ENCODE measurements around the gene ATP5ME.
"Not testable (repeated sequence)": the region's sequence is repeated elsewhere in the genome, so short reads cannot be mapped to it uniquely, and the experiment has no call there.

ATP5ME gene

GRCh38 chr4:704971-705277 is 30.8 kb upstream of the ATP5ME start:
- no peak for DNase-seq (ENCODE audit: low read depth in 2 of 2)

- DNase-seq (ENCODE audit: low read depth in 2 of 2) = no peak
These were observed 30.3 kb upstream of the ATP5ME start for GRCh38 chr4:704198-704891.

- DNase-seq (ENCODE audit: low read depth in 2 of 2) = no peak
These were observed 29.5 kb upstream of the ATP5ME start for GRCh38 chr4:703336-704197.

GRCh38 chr4:702618-703048 is 28.6 kb upstream of the ATP5ME start:
- no peak for DNase-seq (ENCODE audit: low read depth in 2 of 2)

GRCh38 chr4:700587-701264 is 26.6 kb upstream of the ATP5ME start:
- DNase-seq (ENCODE audit: low read depth in 2 of 2) = no peak

- no peak for DNase-seq (ENCODE audit: low read depth in 2 of 2)
These were observed 25.9 kb upstream of the ATP5ME start for GRCh38 chr4:699816-700580.

GRCh38 chr4:694341-694940 is 20.4 kb upstream of the ATP5ME start:
- not testable (repeated sequence) for DNase-seq (ENCODE audit: low read depth in 2 of 2)

GRCh38 chr4:692771-693554 is 18.9 kb upstream of the ATP5ME start:
- no peak for DNase-seq (ENCODE audit: low read depth in 2 of 2)

GRCh38 chr4:689723-690122 is 15.6 kb upstream of the ATP5ME start:
- DNase-seq (ENCODE audit: low read depth in 2 of 2) = no peak

GRCh38 chr4:688854-689681 is 15.0 kb upstream of the ATP5ME start, which contains the start of gene SLC49A3:
TSS of gene SLC49A3 (minus strand) at chr4:689151. CDS start at chr4:689127, 24 bp downstream.
- DNase-seq (ENCODE audit: low read depth in 2 of 2) = no peak

GRCh38 chr4:687971-688853 is 14.1 kb upstream of the ATP5ME start:
- DNase-seq (ENCODE audit: low read depth in 2 of 2) = no peak

GRCh38 chr4:687048-687970 is 13.2 kb upstream of the ATP5ME start:
- no peak for DNase-seq (ENCODE audit: low read depth in 2 of 2)

- DNase-seq (ENCODE audit: low read depth in 2 of 2) = no peak
These were observed 12.5 kb upstream of the ATP5ME start for GRCh38 chr4:686413-687040.

GRCh38 chr4:685679-686412 is 11.8 kb upstream of the ATP5ME start:
- DNase-seq (ENCODE audit: low read depth in 2 of 2) = no peak

- DNase-seq (ENCODE audit: low read depth in 2 of 2) = no peak
These were observed 10.7 kb upstream of the ATP5ME start for GRCh38 chr4:684623-685327.
